ENCODE results near the gene UBE2D2.

GRCh38 chr5:139660105-139660922 lies 99.2 kb downstream of the UBE2D2 start:
- TF ChIP-seq POLR2A (IDR thresholded peaks at IDR 0.05; ENCODE audit: low read depth, low read length) = no peak
- no peak for TF ChIP-seq POLR2AphosphoS5 (IDR thresholded peaks at IDR 0.05; ENCODE audit: low read depth, low read length)
- TF ChIP-seq TAF1 (IDR thresholded peaks at IDR 0.05; ENCODE audit: borderline replicate concordance, low read depth, low read length) = no peak

Measured in GM12892 (cell line).